IPS-15b (cell line): ENCODE results near the gene CNTN1.

Experiments
- H3K27me3 ChIP-seq: one replicate; pipeline ENCODE4 v1.6.1; 2013; ENCODE audit warnings: low read length; ENCODE audit not compliant: control insufficient read depth, insufficient read depth
- H3K36me3 ChIP-seq: one replicate; pipeline ENCODE4 v1.6.1; 2013; ENCODE audit warnings: low read length; ENCODE audit not compliant: control insufficient read depth, insufficient read depth
- H3K4me1 ChIP-seq: one replicate; pipeline ENCODE4 v1.6.1; 2013; ENCODE audit warnings: mild to moderate bottlenecking, low read length; ENCODE audit not compliant: control insufficient read depth, insufficient read depth
- H3K4me3 ChIP-seq: one replicate; pipeline ENCODE4 v1.5.1; 2013; ENCODE audit warnings: low read depth, low read length
- H3K9ac ChIP-seq: one replicate; pipeline ENCODE4 v1.6.1; 2013; ENCODE audit warnings: low read depth, mild to moderate bottlenecking, low read length
- H3K9me3 ChIP-seq: one replicate; pipeline ENCODE4 v1.6.1; 2013; ENCODE audit warnings: mild to moderate bottlenecking, low read length; ENCODE audit not compliant: control insufficient read depth, insufficient read depth

The CNTN1 gene

GRCh38 chr12:40663781-40664180, 28.5 kb upstream of the CNTN1 start:
- H3K9me3 ChIP-seq: no peaks in the 10 kb centered on the region
- H3K9ac ChIP-seq: no peak overlapping the region
- no peaks in the 10 kb centered on the region for H3K4me1 ChIP-seq

GRCh38 chr12:40668099-40668529, 24.1 kb upstream of the CNTN1 start:
- no peaks in the 10 kb centered on the region for H3K4me1 ChIP-seq
- no peaks in the 10 kb centered on the region for H3K9me3 ChIP-seq
- no peaks in the 10 kb centered on the region for H3K27me3 ChIP-seq
- H3K36me3 ChIP-seq: no peaks in the 10 kb centered on the region
- H3K4me3 ChIP-seq: no peak overlapping the region
- no peak overlapping the region for H3K9ac ChIP-seq

More at GRCh38 chr12:40663781-40664180, 28.5 kb upstream of the CNTN1 start:
- Histone ChIP-seq H3K4me3 (no peak overlapping the region), H3K27me3 (no peaks in the 10 kb centered on the region), H3K36me3 (no peaks in the 10 kb centered on the region)

- Histone ChIP-seq H3K4me1 (no peaks in the 10 kb centered on the region), H3K9ac (no peak overlapping the region), H3K36me3 (no peaks in the 10 kb centered on the region), H3K9me3 (no peaks in the 10 kb centered on the region), H3K4me3 (no peak overlapping the region), H3K27me3 (no peaks in the 10 kb centered on the region)
Observed at GRCh38 chr12:40672741-40673271, 19.4 kb upstream of the CNTN1 start.

GRCh38 chr12:40681148-40681547, 11.1 kb upstream of the CNTN1 start:
- Histone ChIP-seq H3K9me3 (no peaks in the 10 kb centered on the region), H3K9ac (no peak overlapping the region), H3K36me3 (no peaks in the 10 kb centered on the region), H3K4me3 (no peak overlapping the region), H3K27me3 (no peaks in the 10 kb centered on the region), H3K4me1 (no peaks in the 10 kb centered on the region)

GRCh38 chr12:40684986-40685385, 7.3 kb upstream of the CNTN1 start:
- peaks cover 3% of the 10 kb centered on the region for H3K4me1 ChIP-seq
- no peaks in the 10 kb centered on the region for H3K9me3 ChIP-seq
- H3K9ac ChIP-seq: no peak overlapping the region
- H3K36me3 ChIP-seq: no peaks in the 10 kb centered on the region
- no peak overlapping the region for H3K4me3 ChIP-seq
- H3K27me3 ChIP-seq: no peaks in the 10 kb centered on the region

- peaks cover 2% of the 10 kb centered on the region for H3K27me3 ChIP-seq
- H3K9ac ChIP-seq: no peak overlapping the region
- no peaks in the 10 kb centered on the region for H3K9me3 ChIP-seq
- no peak overlapping the region for H3K4me3 ChIP-seq
- H3K4me1 ChIP-seq: peaks cover 3% of the 10 kb centered on the region
- H3K36me3 ChIP-seq: no peaks in the 10 kb centered on the region
Observed at GRCh38 chr12:40688085-40688725, 4.0 kb upstream of the CNTN1 start.

GRCh38 chr12:40689576-40689975, 2.7 kb upstream of the CNTN1 start:
- peaks cover 2% of the 10 kb centered on the region for H3K27me3 ChIP-seq

GRCh38 chr12:40692765-40693206, 547 bp downstream of the CNTN1 start:
- Histone ChIP-seq H3K9ac (no peak overlapping the region), H3K27me3 (peaks cover 2% of the 10 kb centered on the region), H3K9me3 (no peaks in the 10 kb centered on the region), H3K4me3 (peak overlapping the region; percentile 84), H3K4me1 (peaks cover 11% of the 10 kb centered on the region), H3K36me3 (no peaks in the 10 kb centered on the region)

More at GRCh38 chr12:40689576-40689975, 2.7 kb upstream of the CNTN1 start:
- Histone ChIP-seq H3K4me1 (peaks cover 10% of the 10 kb centered on the region), H3K9me3 (no peaks in the 10 kb centered on the region), H3K4me3 (no peak overlapping the region), H3K36me3 (no peaks in the 10 kb centered on the region), H3K9ac (no peak overlapping the region)

GRCh38 chr12:40693207-40693821, 1.1 kb downstream of the CNTN1 start:
- Histone ChIP-seq H3K36me3 (no peaks in the 10 kb centered on the region), H3K9ac (no peak overlapping the region), H3K9me3 (no peaks in the 10 kb centered on the region), H3K27me3 (peaks cover 2% of the 10 kb centered on the region), H3K4me3 (peak overlapping the region; percentile 84), H3K4me1 (peaks cover 11% of the 10 kb centered on the region)

- no peak overlapping the region for H3K4me3 ChIP-seq
- no peaks in the 10 kb centered on the region for H3K9me3 ChIP-seq
Observed at GRCh38 chr12:40697566-40698259, 5.5 kb downstream of the CNTN1 start.

GRCh38 chr12:40701756-40702155, 9.5 kb downstream of the CNTN1 start:
- peaks cover 2% of the 10 kb centered on the region for H3K4me1 ChIP-seq
- H3K36me3 ChIP-seq: no peaks in the 10 kb centered on the region
- no peak overlapping the region for H3K4me3 ChIP-seq
- H3K9me3 ChIP-seq: no peaks in the 10 kb centered on the region
- no peak overlapping the region for H3K9ac ChIP-seq
- no peaks in the 10 kb centered on the region for H3K27me3 ChIP-seq

More at GRCh38 chr12:40697566-40698259, 5.5 kb downstream of the CNTN1 start:
- Histone ChIP-seq H3K36me3 (no peaks in the 10 kb centered on the region), H3K4me1 (peaks cover 9% of the 10 kb centered on the region), H3K27me3 (peaks cover 2% of the 10 kb centered on the region), H3K9ac (no peak overlapping the region)
